Measurements from ENCODE around the gene ATP6V1E1. TPM values are rescaled to one million over a fixed set of nuclear protein-coding genes. Genes with fewer than 3 reads are reported as not detected.
A peak's percentile ranks its signal among the peaks of the same experiment; 100 is the strongest.

The ATP6V1E1 gene
- total and polyA plus RNA-seq, 2 of the 13 experiments (the other 11 are each of a cell fraction or from before 2014, with no cell fraction given), result 69.3 to 90.9 TPM

- TF ChIP-seq MAX (IDR thresholded peaks at IDR 0.05) (peak; percentile 32), XRCC5 (optimal IDR thresholded peaks at IDR 0.05; ENCODE audit: low read length) (peak; percentile 68), HMGXB3 (CRISPR knock-in tag; IDR thresholded peaks at IDR 0.05; ENCODE audit: borderline replicate concordance) (peak; percentile 39; the same call in 1 of the 2 replicates), ZBTB2 (CRISPR knock-in tag; IDR thresholded peaks at IDR 0.05; ENCODE audit: low read depth) (peak; percentile 96), UBTF (CRISPR knock-in tag; IDR thresholded peaks at IDR 0.05) (peak; percentile 80), YY1 (IDR thresholded peaks at IDR 0.05; ENCODE audit: insufficient read depth, insufficient replicate concordance, low read depth, low read length) (peak; percentile 97), ZNF260 (CRISPR knock-in tag; IDR thresholded peaks at IDR 0.05; ENCODE audit: borderline replicate concordance, low read depth) (0 out of 2 replicates have a peak, but pooled peaks have one; percentile 56), ZNF382 (CRISPR knock-in tag; IDR thresholded peaks at IDR 0.05; ENCODE audit: borderline replicate concordance) (no peak), NFE2L1 (CRISPR knock-in tag; IDR thresholded peaks at IDR 0.05; ENCODE audit: borderline replicate concordance) (0 out of 2 replicates have a peak, but pooled peaks have one; percentile 59), ZSCAN20 (CRISPR knock-in tag; IDR thresholded peaks at IDR 0.05; ENCODE audit: borderline replicate concordance) (no peak), POLR2G (IDR thresholded peaks at IDR 0.05; ENCODE audit: low read depth, low read length) (peak; percentile 98), HNRNPLL (IDR thresholded peaks at IDR 0.05; ENCODE audit: low read depth, low read length, poor library complexity, severe bottlenecking) (peak; percentile 77), ZNF879 (CRISPR knock-in tag; IDR thresholded peaks at IDR 0.05) (no peak), MTA3 (CRISPR knock-in tag; IDR thresholded peaks at IDR 0.05) (no peak), ZNF350 (CRISPR knock-in tag; IDR thresholded peaks at IDR 0.05; ENCODE audit: borderline replicate concordance, low read depth) (peak; percentile 91), NFIC (IDR thresholded peaks at IDR 0.05; ENCODE audit: low read length) (no peak)
Observed at GRCh38 chr22:17638432-17639246, 10.1 kb upstream of the ATP6V1E1 start, which contains the start of gene BCL2L13 (continued).

Measured in HepG2 (cell line).